Stimulated activated CD4-positive, alpha-beta T cell treated with anti-CD3 and anti-CD28 coated beads, Interleukin-15, amount 100 ng/mL, for 48 hours (primary cell): ENCODE results near the gene LAMB1.
"Not testable (repeated sequence)": the region's sequence is repeated elsewhere in the genome, so short reads cannot be mapped to it uniquely, and the experiment has no call there.

Experiments
- DNase-seq, 2 donors: peaks; one replicate each; pipeline ENCODE4 v3.0.0-alpha.2; 2020; ENCODE audit warnings: low read depth in 2 of 2

The LAMB1 gene

GRCh38 chr7:107917763-107918651 lies 85.0 kb downstream of the LAMB1 start:
- no peak for DNase-seq

GRCh38 chr7:107915541-107915940 lies 87.4 kb downstream of the LAMB1 start:
- DNase-seq = no peak

- DNase-seq = no peak
These were observed 88.1 kb downstream of the LAMB1 start for GRCh38 chr7:107914831-107915230.

GRCh38 chr7:107913851-107914250 lies 89.1 kb downstream of the LAMB1 start:
- no peak for DNase-seq

GRCh38 chr7:107911981-107912380 lies 91.0 kb downstream of the LAMB1 start:
- no peak for DNase-seq

GRCh38 chr7:107909445-107909844 lies 93.5 kb downstream of the LAMB1 start:
- no peak for DNase-seq

GRCh38 chr7:107907790-107908189 lies 95.2 kb downstream of the LAMB1 start:
- DNase-seq = no peak

- no peak for DNase-seq
These were observed 100.6 kb downstream of the LAMB1 start for GRCh38 chr7:107902381-107902780.

GRCh38 chr7:107900496-107901015 lies 102.4 kb downstream of the LAMB1 start:
- no peak for DNase-seq

- DNase-seq = no peak
These were observed 103.9 kb downstream of the LAMB1 start for GRCh38 chr7:107898997-107899594.

GRCh38 chr7:107892367-107892741 lies 110.6 kb downstream of the LAMB1 start:
- not testable (repeated sequence) for DNase-seq

GRCh38 chr7:107891636-107892366 lies 111.2 kb downstream of the LAMB1 start:
- no peak for DNase-seq

- peak; percentile 88 to 92 for DNase-seq
These were observed 111.9 kb downstream of the LAMB1 start, which contains the start of gene DLD for GRCh38 chr7:107890962-107891635. DLD (plus strand) TSS chr7:107891183; CDS start chr7:107891251, 68 bp downstream.

- DNase-seq = no peak
These were observed 112.4 kb downstream of the LAMB1 start for GRCh38 chr7:107890493-107890961.

GRCh38 chr7:107889992-107890391 lies 113.0 kb downstream of the LAMB1 start:
- DNase-seq = no peak

- not testable (repeated sequence) for DNase-seq
These were observed 115.1 kb downstream of the LAMB1 start for GRCh38 chr7:107887827-107888226.

- no peak for DNase-seq
These were observed 118.7 kb downstream of the LAMB1 start for GRCh38 chr7:107884066-107884818.

GRCh38 chr7:107882766-107883165 lies 120.2 kb downstream of the LAMB1 start:
- DNase-seq = no peak

- DNase-seq = no peak
These were observed 123.4 kb downstream of the LAMB1 start for GRCh38 chr7:107879400-107880035.

GRCh38 chr7:107878636-107879035 lies 124.3 kb downstream of the LAMB1 start:
- DNase-seq = no peak
